K562 (cell line): Measurements from ENCODE around the gene UBN2. TPM values are rescaled to one million over a fixed set of nuclear protein-coding genes. Genes with fewer than 3 reads are reported as not detected.

Experiments used
- ATF1 ChIP-seq, 2 experiments: fragments of 450-650 bp in 1 of 2; IDR thresholded peaks; 2 replicates each; pipeline ENCODE4 v1.6.1; 2016; ENCODE audit warnings: missing compliant biosample characterization in 1 of 2, missing genetic modification characterization in 1 of 2
- CXXC5 ChIP-seq: fragments of 250-450 bp; sonication (Bioruptor Pico); IDR thresholded peaks from 2 replicates; pipeline ENCODE4 v1.8.0; 2022; ENCODE audit warnings: inconsistent platforms, mild to moderate bottlenecking, moderate library complexity
- DACH1 ChIP-seq: fragments of 450-650 bp; IDR thresholded peaks from 2 replicates; pipeline ENCODE4 v1.6.1; 2018; ENCODE audit not compliant: partially characterized antibody
- FOXK2 ChIP-seq, 2 experiments: fragments of 450-650 bp; IDR thresholded peaks in 1 of 2; conservative IDR thresholded peaks in 1 of 2; 2 replicates each; pipeline ENCODE4 v1.6.1; 2016; ENCODE audit warnings: low read depth in 2 of 2, mild to moderate bottlenecking in 1 of 2
- GTF2F1 ChIP-seq: IDR thresholded peaks from 2 replicates; pipeline ENCODE4 v1.6.1; 2011; ENCODE audit warnings: low read depth, low read length, improper control_type of control experiment
- HNRNPH1 ChIP-seq: fragments of 200-400 bp; formaldehyde crosslinking; optimal IDR thresholded peaks from 2 replicates; pipeline ENCODE3; 2017; ENCODE audit warnings: low read depth, mild to moderate bottlenecking, low read length, moderate library complexity
- MECOM ChIP-seq: fragments of 250-450 bp; sonication (Bioruptor Pico); IDR thresholded peaks from 2 replicates; pipeline ENCODE4 v1.8.0; 2022; ENCODE audit warnings: inconsistent platforms
- NFIC ChIP-seq: fragments of 450-650 bp; IDR thresholded peaks from 2 replicates; pipeline ENCODE4 v1.6.1; 2017; ENCODE audit warnings: mild to moderate bottlenecking, inconsistent platforms
- NR4A1 ChIP-seq, 2 experiments: fragments of 250-450 bp in 1 of 2; fragments of 450-650 bp in 1 of 2; sonication (Bioruptor Pico) in 1 of 2; IDR thresholded peaks; 2 replicates each; pipeline versions ENCODE4 v1.4.0 to v1.6.1; 2016 to 2020; ENCODE audit warnings: mild to moderate bottlenecking in 2 of 2, missing compliant biosample characterization in 1 of 2, missing genetic modification characterization in 1 of 2, moderate library complexity in 1 of 2
- PHF21A ChIP-seq: fragments of 450-650 bp; IDR thresholded peaks from 2 replicates; pipeline ENCODE4 v1.6.1; 2017; ENCODE audit warnings: low read depth, borderline replicate concordance
- PML ChIP-seq: IDR thresholded peaks from 2 replicates; pipeline ENCODE4 v1.6.1; 2012; ENCODE audit warnings: low read length, inconsistent platforms
- TAF1 ChIP-seq: IDR thresholded peaks from 2 replicates; pipeline ENCODE4 v1.6.1; 2011; ENCODE audit warnings: mild to moderate bottlenecking, low read length, moderate library complexity; ENCODE audit not compliant: insufficient read depth, control insufficient read depth, severe bottlenecking; ENCODE audit errors: extremely low read depth
- TCF7 ChIP-seq: sonication (generic); IDR thresholded peaks from 2 replicates; pipeline ENCODE4 v1.6.1; 2016; ENCODE audit warnings: antibody characterized with exemption, borderline replicate concordance
- ZNF143 ChIP-seq: sonication (generic); formaldehyde crosslinking; IDR thresholded peaks from 2 replicates; pipeline ENCODE4 v1.9.0; 2022; ENCODE audit warnings: mild to moderate bottlenecking, missing genetic modification reagents
- ZNF165 ChIP-seq: fragments of 250-450 bp; sonication (Bioruptor Pico); IDR thresholded peaks from 2 replicates; pipeline ENCODE4 v1.4.0; 2020; ENCODE audit warnings: borderline replicate concordance
- ZNF239 ChIP-seq: fragments of 250-450 bp; sonication (Bioruptor Pico); IDR thresholded peaks from 2 replicates; pipeline ENCODE4 v1.4.0; 2020; ENCODE audit warnings: mild to moderate bottlenecking
- ZNF584 ChIP-seq: fragments of 200-800 bp; sonication (Bioruptor generic); IDR thresholded peaks from 2 replicates; pipeline ENCODE4 v1.6.1; 2016; ENCODE audit warnings: low read depth, mild to moderate bottlenecking, missing genetic modification characterization, missing compliant biosample characterization
- polyA plus RNA-seq, 8 experiments: library from polyadenylated mRNA; depleted of rRNA in 4 of 8; stranded (reverse) in 5 of 8; unstranded in 3 of 8; fragments of >200 nt; fragmentation: Nextera tagmentation in 2 of 8; fragmentation: Illumina TruSeq in 1 of 8; extraction: Ambion mirVana in 2 of 8; extraction: Trizol in 1 of 8; gene quantifications; 2 replicates each; pipeline versions ENCODE4 v1.2.1 to v1.2.3, GENCODE V29; 2011 to 2014; ENCODE audit warnings: inconsistent platforms in 1 of 8, missing spikeins in 1 of 8
- total RNA-seq, 7 experiments: library from RNA; depleted of rRNA in 6 of 7; stranded (reverse); fragments of >200 nt in 6 of 7; fragmentation: Illumina TruSeq in 2 of 7; extraction: Trizol in 2 of 7; gene quantifications; 2 replicates each; pipeline versions ENCODE4 v1.2.1 to v1.2.3, GENCODE V29; 2011 to 2021; ENCODE audit warnings: low replicate concordance in 1 of 7
- TF ChIP-seq, protein P1 (sequence below): sonication (generic); formaldehyde crosslinking; IDR thresholded peaks from 2 replicates; pipeline ENCODE4 v1.8.0; 2022; ENCODE audit warnings: mild to moderate bottlenecking, missing genetic modification reagents
- TF ChIP-seq, protein P2 (sequence below): fragments of 450-650 bp; IDR thresholded peaks from 2 replicates; pipeline ENCODE4 v1.6.1; 2016; ENCODE audit warnings: missing biosample characterization, missing genetic modification characterization
- TF ChIP-seq, protein P3 (sequence below): fragments of 250-450 bp; sonication (Bioruptor Pico); IDR thresholded peaks from 2 replicates; pipeline ENCODE4 v1.9.0; 2021; ENCODE audit warnings: mild to moderate bottlenecking

UBN2 gene
- total and polyA plus RNA-seq, 9 of the 15 experiments (the other 6 are each of a cell fraction or from before 2014, with no cell fraction given): 1.2 to 19.5 (median 9.9) TPM

DNA sequence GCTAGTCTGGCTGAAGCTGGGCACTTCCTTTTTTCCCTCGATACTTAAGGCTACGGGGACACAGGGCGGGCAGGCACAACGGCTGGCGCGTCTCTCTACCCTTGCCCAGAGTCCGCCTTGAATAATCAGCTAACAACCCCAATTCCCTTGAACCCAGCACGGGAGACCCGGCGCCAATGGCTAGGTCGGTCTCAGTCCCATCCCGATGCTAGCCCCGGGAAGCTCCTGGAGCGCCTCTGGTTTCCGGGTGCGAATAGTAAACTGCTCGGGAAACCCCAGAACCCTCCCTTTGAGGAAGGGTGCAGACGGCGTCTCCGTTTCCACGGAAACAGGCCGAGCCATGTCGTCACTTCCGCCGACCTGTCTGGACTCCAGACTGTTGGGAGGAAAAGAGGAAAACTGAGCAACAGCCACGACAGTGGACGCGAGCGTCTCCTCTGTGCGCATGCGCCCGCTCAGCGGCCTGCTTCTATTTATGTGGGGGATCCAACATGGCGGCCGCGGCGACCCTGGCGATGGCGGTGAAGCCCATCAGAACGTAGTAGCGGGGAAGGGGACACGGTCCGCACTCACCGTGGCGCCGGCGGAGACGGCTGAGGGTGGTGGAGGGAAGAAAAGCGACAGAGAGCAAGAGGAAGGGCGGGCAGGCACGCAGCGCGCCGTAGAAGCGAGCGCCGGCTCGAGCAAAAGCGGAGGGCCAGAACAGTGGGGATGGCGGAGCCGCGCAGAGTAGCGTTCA is at the start of gene UBN2 (continued):
- TF ChIP-seq, protein P1, sequence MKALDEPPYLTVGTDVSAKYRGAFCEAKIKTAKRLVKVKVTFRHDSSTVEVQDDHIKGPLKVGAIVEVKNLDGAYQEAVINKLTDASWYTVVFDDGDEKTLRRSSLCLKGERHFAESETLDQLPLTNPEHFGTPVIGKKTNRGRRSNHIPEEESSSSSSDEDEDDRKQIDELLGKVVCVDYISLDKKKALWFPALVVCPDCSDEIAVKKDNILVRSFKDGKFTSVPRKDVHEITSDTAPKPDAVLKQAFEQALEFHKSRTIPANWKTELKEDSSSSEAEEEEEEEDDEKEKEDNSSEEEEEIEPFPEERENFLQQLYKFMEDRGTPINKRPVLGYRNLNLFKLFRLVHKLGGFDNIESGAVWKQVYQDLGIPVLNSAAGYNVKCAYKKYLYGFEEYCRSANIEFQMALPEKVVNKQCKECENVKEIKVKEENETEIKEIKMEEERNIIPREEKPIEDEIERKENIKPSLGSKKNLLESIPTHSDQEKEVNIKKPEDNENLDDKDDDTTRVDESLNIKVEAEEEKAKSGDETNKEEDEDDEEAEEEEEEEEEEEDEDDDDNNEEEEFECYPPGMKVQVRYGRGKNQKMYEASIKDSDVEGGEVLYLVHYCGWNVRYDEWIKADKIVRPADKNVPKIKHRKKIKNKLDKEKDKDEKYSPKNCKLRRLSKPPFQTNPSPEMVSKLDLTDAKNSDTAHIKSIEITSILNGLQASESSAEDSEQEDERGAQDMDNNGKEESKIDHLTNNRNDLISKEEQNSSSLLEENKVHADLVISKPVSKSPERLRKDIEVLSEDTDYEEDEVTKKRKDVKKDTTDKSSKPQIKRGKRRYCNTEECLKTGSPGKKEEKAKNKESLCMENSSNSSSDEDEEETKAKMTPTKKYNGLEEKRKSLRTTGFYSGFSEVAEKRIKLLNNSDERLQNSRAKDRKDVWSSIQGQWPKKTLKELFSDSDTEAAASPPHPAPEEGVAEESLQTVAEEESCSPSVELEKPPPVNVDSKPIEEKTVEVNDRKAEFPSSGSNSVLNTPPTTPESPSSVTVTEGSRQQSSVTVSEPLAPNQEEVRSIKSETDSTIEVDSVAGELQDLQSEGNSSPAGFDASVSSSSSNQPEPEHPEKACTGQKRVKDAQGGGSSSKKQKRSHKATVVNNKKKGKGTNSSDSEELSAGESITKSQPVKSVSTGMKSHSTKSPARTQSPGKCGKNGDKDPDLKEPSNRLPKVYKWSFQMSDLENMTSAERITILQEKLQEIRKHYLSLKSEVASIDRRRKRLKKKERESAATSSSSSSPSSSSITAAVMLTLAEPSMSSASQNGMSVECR: peak; percentile 99
- peak; percentile 98 to 99 for TF ChIP-seq FOXK2 (conservative IDR thresholded peaks at IDR 0.05 in 1 of 2, IDR thresholded peaks at IDR 0.05 in 1 of 2; ENCODE audit: low read depth in 2 of 2)
- TF ChIP-seq ZNF584 (CRISPR knock-in tag): no peak
- no peak for TF ChIP-seq ATF1 (CRISPR knock-in tag; IDR thresholded peaks at IDR 0.05)
- peak; percentile 96 for TF ChIP-seq ATF1 (tag; IDR thresholded peaks at IDR 0.05)
- peak; percentile 90; the same call in 1 of the 2 replicates for TF ChIP-seq PHF21A
- peak; percentile 78; the same call in 1 of the 2 replicates for TF ChIP-seq PML
- TF ChIP-seq ZNF165 (CRISPR knock-in tag): peak; percentile 61; the same call in 1 of the 2 replicates
- no peak; the same call in 1 of the 2 replicates for TF ChIP-seq ZNF143
- TF ChIP-seq MECOM: no peak
- TF ChIP-seq GTF2F1: 0 out of 2 replicates have a peak, but pooled peaks have one; percentile 49
- TF ChIP-seq TAF1: peak; percentile 96
- TF ChIP-seq NFIC: peak; percentile 45; the same call in 1 of the 2 replicates
- TF ChIP-seq, protein P2, sequence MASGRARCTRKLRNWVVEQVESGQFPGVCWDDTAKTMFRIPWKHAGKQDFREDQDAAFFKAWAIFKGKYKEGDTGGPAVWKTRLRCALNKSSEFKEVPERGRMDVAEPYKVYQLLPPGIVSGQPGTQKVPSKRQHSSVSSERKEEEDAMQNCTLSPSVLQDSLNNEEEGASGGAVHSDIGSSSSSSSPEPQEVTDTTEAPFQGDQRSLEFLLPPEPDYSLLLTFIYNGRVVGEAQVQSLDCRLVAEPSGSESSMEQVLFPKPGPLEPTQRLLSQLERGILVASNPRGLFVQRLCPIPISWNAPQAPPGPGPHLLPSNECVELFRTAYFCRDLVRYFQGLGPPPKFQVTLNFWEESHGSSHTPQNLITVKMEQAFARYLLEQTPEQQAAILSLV: no peak
- TF ChIP-seq HNRNPH1: no peak
- TF ChIP-seq DACH1: no peak
- 0 out of 2 replicates have a peak, but pooled peaks have one; percentile 41 for TF ChIP-seq ZNF239 (CRISPR knock-in tag)
- TF ChIP-seq NR4A1 (CRISPR knock-in tag; IDR thresholded peaks at IDR 0.05): peak; percentile 67; the same call in 1 of the 2 replicates
- TF ChIP-seq NR4A1 (tag; IDR thresholded peaks at IDR 0.05): no peak
- peak; percentile 63 for TF ChIP-seq TCF7
- TF ChIP-seq CXXC5 (CRISPR knock-in tag): peak; percentile 83
- TF ChIP-seq, protein P3, sequence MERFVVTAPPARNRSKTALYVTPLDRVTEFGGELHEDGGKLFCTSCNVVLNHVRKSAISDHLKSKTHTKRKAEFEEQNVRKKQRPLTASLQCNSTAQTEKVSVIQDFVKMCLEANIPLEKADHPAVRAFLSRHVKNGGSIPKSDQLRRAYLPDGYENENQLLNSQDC (CRISPR knock-in tag): no peak
